ENCODE data around the gene SLC12A5.

SLC12A5 gene

GRCh38 chr20:46055269-46055668 is 26.3 kb downstream of the SLC12A5 start:
- in situ Hi-C loops (cut with MboI; ENCODE audit: low sequenced_read_pairs, unreplicated experiment): no loop called here
- TF ChIP-seq, protein P1, sequence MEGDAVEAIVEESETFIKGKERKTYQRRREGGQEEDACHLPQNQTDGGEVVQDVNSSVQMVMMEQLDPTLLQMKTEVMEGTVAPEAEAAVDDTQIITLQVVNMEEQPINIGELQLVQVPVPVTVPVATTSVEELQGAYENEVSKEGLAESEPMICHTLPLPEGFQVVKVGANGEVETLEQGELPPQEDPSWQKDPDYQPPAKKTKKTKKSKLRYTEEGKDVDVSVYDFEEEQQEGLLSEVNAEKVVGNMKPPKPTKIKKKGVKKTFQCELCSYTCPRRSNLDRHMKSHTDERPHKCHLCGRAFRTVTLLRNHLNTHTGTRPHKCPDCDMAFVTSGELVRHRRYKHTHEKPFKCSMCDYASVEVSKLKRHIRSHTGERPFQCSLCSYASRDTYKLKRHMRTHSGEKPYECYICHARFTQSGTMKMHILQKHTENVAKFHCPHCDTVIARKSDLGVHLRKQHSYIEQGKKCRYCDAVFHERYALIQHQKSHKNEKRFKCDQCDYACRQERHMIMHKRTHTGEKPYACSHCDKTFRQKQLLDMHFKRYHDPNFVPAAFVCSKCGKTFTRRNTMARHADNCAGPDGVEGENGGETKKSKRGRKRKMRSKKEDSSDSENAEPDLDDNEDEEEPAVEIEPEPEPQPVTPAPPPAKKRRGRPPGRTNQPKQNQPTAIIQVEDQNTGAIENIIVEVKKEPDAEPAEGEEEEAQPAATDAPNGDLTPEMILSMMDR (IDR thresholded peaks at IDR 0.05; ENCODE audit: borderline replicate concordance, control extremely low read depth, extremely low read depth, insufficient read depth, missing control alignments): no peak
- DNase-seq (ENCODE audit: low spot score): peak; percentile 12

DNA sequence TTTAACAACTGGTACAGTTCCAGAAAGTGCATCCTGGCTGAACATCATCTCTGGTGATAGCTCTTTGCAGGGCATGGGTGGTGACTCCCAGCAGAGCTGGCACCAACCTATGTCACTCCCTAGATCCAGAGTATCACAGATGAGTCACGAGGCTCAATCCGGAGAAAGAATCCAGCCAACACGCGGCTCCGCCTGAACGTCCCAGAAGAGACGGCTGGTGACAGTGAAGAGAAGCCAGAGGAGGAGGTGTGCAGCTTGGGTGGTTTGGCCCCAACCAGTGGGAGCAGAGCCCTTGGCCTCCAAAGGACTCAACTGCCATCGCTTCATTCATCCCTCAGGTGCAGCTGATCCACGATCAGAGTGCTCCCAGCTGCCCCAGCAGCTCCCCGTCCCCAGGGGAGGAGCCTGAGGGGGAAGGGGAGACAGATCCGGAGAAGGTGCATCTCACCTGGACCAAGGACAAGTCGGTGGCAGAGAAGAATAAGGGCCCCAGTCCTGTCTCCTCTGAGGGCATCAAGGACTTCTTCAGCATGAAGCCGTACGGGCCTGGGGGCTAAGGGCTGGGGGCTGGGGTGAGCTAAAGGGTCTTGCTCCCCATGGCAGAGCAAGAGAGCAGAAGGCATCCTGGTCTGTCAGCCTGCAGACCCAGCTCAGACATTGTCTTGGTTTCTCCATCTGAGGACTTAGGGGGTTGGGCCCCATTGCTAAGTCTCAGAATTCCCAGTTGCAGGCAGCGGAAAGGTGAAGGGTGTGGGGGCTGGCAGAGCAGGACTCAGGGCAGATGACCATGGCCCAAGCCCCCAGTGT is 27.2 kb downstream of the SLC12A5 start:
- DNase-seq (ENCODE audit: low spot score): peak; percentile 14
- TF ChIP-seq, protein P1 (IDR thresholded peaks at IDR 0.05; ENCODE audit: borderline replicate concordance, control extremely low read depth, extremely low read depth, insufficient read depth, missing control alignments): no peak
- in situ Hi-C loops (cut with MboI; ENCODE audit: low sequenced_read_pairs, unreplicated experiment): no loop called here

- in situ Hi-C loops (cut with MboI; ENCODE audit: low sequenced_read_pairs, unreplicated experiment): no loop called here
- TF ChIP-seq, protein P1 (IDR thresholded peaks at IDR 0.05; ENCODE audit: borderline replicate concordance, control extremely low read depth, extremely low read depth, insufficient read depth, missing control alignments): no peak
- DNase-seq (ENCODE audit: low spot score): peak; percentile 63
Measured at GRCh38 chr20:46056970-46057855, 28.2 kb downstream of the SLC12A5 start.

DNA sequence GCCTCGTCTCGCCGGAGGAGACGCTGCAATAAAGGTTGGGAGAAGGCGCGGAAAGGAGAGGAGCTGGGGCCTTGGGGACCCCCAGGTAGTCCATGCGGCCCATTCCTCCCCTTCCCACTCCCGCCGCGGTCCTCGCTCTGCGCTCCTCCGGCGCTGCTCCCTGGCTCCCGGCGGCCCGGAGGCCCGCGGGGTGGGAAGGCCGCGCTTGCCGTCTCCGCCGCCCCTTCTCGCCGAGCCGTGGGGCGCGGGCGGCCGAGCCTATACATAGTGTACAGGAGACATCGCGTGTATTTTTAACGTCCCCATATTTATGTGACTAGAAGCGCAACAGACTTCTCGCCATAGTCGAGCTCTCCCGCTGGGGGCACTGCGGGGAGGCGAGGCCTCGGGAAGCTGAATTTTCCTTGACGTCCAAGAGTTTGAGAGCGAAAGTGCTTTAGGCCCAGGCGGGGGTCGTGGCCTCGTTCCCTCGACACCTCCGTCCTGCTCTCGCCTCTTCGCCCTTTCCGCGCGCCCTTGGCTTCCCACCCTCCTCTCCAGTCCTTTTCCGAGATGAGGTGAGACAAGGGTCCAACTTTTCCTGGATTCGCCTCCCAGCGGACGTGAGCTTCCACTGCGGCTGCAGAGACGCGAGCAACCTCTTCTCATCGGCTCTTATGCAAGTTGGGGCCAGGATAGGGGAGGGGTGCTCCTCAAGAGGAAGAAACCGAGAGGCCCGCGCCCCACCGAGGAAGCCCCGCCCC is 29.0 kb downstream of the SLC12A5 start:
- TF ChIP-seq, protein P1 (IDR thresholded peaks at IDR 0.05; ENCODE audit: borderline replicate concordance, control extremely low read depth, extremely low read depth, insufficient read depth, missing control alignments): no peak
- peak; percentile 35 for DNase-seq (ENCODE audit: low spot score)
- in situ Hi-C loops (cut with MboI; ENCODE audit: low sequenced_read_pairs, unreplicated experiment): no loop called here

GRCh38 chr20:46058599-46059281 is 29.7 kb downstream of the SLC12A5 start:
- TF ChIP-seq, protein P1 (IDR thresholded peaks at IDR 0.05; ENCODE audit: borderline replicate concordance, control extremely low read depth, extremely low read depth, insufficient read depth, missing control alignments): no peak
- peak; percentile 51 for DNase-seq (ENCODE audit: low spot score)
- in situ Hi-C loops (cut with MboI; ENCODE audit: low sequenced_read_pairs, unreplicated experiment): no loop called here
